ENCODE measurements around the gene SLC13A4.

GRCh38 chr7:135763261-135763660 lies 35.3 kb upstream of the SLC13A4 start:
- TF ChIP-seq POLR2A (IDR thresholded peaks at IDR 0.05) = no peak
- TF ChIP-seq, protein P1, sequence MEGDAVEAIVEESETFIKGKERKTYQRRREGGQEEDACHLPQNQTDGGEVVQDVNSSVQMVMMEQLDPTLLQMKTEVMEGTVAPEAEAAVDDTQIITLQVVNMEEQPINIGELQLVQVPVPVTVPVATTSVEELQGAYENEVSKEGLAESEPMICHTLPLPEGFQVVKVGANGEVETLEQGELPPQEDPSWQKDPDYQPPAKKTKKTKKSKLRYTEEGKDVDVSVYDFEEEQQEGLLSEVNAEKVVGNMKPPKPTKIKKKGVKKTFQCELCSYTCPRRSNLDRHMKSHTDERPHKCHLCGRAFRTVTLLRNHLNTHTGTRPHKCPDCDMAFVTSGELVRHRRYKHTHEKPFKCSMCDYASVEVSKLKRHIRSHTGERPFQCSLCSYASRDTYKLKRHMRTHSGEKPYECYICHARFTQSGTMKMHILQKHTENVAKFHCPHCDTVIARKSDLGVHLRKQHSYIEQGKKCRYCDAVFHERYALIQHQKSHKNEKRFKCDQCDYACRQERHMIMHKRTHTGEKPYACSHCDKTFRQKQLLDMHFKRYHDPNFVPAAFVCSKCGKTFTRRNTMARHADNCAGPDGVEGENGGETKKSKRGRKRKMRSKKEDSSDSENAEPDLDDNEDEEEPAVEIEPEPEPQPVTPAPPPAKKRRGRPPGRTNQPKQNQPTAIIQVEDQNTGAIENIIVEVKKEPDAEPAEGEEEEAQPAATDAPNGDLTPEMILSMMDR (IDR thresholded peaks at IDR 0.05) = no peak
